ENCODE measurements around the gene BBS12.

BBS12 gene

DNA sequence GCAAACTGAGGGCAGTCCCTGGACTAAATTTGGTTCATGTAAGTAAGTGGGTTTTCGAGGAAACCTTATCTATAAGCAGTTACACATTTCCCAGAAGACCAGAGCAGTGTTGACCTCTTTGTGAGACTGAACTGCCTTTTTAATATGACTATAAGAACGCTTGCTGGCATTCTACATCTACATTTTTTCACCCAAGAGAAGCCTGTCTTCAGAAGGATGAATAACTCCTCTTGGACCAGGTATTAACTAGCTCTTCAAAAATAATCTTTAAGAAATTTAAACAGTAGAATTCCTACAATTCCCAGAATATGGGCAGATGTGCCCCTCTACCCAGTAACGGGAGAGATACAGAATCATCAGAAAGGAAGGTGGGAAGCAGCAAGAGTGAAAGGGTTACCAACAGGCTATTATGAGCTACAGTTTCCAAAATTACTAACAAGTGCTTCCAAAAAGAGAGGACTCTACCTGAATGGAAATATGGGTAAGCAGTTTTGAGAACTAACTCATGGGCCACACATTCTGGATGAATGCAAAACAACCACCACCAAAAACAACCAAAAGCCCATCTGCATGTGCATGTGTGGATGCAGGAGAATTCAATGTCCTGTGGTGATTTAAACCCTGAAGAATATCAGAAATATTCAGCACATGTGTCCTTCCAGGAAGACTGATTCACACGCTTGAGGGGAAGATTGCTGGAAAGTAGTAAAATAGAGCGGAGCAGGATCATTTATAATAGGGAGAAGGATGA lies 17.4 kb downstream of the BBS12 start:
- TF ChIP-seq, protein P1, sequence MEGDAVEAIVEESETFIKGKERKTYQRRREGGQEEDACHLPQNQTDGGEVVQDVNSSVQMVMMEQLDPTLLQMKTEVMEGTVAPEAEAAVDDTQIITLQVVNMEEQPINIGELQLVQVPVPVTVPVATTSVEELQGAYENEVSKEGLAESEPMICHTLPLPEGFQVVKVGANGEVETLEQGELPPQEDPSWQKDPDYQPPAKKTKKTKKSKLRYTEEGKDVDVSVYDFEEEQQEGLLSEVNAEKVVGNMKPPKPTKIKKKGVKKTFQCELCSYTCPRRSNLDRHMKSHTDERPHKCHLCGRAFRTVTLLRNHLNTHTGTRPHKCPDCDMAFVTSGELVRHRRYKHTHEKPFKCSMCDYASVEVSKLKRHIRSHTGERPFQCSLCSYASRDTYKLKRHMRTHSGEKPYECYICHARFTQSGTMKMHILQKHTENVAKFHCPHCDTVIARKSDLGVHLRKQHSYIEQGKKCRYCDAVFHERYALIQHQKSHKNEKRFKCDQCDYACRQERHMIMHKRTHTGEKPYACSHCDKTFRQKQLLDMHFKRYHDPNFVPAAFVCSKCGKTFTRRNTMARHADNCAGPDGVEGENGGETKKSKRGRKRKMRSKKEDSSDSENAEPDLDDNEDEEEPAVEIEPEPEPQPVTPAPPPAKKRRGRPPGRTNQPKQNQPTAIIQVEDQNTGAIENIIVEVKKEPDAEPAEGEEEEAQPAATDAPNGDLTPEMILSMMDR (conservative IDR thresholded peaks at IDR 0.05; ENCODE audit: low read length) = no peak

DNA sequence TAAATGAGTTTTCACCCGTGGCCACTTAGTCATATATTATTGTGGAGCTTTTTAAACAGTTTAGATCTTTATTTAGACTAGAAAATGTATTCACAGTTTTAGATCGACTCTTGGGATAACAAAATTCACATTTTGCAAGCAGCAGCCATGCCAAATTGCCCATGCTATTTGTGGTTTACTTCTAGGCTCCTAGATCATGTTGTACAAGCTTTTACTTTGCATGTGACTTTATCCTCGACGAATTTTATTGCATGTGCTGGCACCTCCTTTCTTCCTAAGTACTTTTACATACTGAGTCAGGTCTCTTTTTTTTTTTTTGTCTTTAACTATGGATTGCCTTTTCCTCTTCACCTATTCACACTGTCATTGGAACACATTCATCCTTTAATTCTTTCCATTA lies 23.2 kb downstream of the BBS12 start:
- TF ChIP-seq, protein P1 (conservative IDR thresholded peaks at IDR 0.05; ENCODE audit: low read length) = no peak
- H3K4me3 ChIP-seq (ENCODE audit: low read length) = no peak overlapping the region
- DNase-seq (ENCODE audit: low read depth) = peak; percentile 47

More for the DNA sequence above, 17.4 kb downstream of the BBS12 start:
- DNase-seq (ENCODE audit: low read depth) = no peak
- no peak overlapping the region for H3K4me3 ChIP-seq (ENCODE audit: low read length)

DNA sequence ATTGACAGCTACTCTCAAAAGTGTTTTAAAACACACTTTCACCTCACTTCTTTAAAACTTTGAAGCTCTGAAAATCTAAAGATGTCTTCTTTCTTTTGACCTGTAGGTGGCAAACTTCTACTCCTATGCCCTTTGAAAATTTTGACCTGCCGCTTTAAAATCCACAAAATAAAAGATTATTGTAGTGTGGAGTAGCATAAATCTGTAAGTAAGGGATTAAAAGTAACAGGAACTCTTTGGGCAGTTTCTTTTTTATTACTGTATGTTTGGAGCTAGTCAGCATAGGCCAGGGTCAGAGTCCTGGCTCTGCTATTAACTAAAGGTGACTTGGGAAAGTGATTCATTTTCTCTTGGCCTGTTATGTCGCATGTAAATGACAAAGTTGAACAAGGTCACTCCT lies 25.5 kb downstream of the BBS12 start:
- TF ChIP-seq, protein P1 (conservative IDR thresholded peaks at IDR 0.05; ENCODE audit: low read length) = peak; percentile 78
- DNase-seq (ENCODE audit: low read depth) = peak; percentile 58
- H3K4me3 ChIP-seq (ENCODE audit: low read length) = no peak overlapping the region

DNA sequence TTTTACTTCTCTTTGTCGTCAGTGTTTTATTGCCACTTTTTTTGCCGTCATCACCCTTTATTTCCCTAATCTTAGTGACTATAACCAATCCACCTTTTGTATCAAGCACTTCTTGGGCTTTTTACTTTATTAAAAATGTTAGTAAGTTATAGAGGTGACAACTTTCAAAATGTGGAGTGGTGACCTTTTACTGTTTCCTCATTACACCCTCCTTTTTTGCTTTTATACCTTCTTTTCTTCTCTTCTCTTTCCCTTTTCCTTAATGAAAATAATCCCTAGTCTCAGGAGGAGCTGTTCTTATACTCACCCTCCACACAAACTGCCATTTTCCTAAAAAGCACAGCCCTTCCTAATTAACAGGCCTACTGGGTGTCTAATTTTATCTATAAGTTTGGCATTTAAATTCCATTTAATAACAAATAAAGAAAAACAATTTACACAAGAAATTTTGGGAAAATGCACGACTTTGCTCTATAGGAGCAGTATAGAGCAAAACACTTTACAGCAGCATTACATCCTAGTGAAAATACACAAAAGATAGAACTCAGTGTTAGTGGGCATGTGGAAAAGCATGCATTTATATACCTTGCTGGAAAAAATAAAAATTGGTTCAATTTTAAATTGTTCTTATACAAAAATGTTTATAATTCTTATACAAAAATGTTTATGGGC lies 27.3 kb downstream of the BBS12 start:
- no peak for DNase-seq (ENCODE audit: low read depth)
- TF ChIP-seq, protein P1 (conservative IDR thresholded peaks at IDR 0.05; ENCODE audit: low read length) = peak; percentile 56
- no peak overlapping the region for H3K4me3 ChIP-seq (ENCODE audit: low read length)

DNA sequence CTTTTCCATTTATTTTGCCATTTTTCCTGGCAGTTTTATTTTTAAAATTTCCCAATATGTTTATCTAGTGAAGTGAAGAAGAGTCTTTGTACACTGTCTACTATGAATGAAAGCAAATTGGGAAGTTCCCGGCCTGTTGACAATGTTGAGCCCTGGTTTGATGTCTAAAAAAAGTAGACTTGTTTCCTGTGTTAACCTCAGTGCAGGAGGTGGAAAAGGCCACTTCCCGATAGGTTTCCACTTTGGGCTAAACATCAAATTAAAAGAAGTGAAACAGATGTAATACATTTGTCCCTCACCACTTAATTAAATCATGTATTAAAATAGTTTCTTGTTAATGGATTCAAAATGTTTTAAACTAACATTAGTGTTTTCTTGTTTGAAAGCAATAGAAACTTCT lies 30.0 kb downstream of the BBS12 start:
- DNase-seq (ENCODE audit: low read depth) = no peak
- TF ChIP-seq, protein P1 (conservative IDR thresholded peaks at IDR 0.05; ENCODE audit: low read length) = no peak
- no peak overlapping the region for H3K4me3 ChIP-seq (ENCODE audit: low read length)

DNA sequence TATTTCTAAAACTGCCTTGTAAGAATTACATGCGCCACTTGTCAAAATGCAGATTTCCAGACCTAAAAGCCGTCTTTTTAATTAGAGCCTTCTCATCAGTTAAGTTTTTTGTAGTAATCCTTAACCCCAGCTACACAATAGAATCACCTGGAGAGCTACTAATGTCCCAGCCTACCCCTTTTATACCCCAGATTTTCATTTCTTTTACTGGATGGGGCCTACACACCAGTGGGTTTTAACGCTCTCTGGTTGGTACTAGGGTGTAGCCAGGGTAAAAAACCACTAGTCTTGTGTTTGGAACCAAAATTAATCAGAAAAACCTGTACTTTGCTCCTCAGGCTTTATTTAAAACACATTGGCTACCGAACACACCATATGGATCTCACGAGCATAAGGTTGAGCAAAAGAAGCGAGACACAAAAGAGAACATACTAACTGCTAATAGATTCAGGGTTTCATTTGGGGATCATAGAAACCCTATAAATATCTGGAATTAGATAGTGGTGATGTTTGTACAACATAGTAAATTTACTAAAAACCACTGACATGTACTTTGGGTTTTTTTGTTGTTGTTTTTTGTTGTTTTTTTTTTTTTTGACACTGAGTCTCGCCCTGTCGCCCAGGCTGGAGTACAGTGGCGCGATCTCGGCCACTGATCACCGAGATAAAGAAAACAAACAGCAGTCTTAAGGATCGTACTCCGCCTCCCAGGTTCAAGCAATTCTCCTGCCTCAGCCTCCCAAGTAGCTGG lies 30.6 kb downstream of the BBS12 start:
- DNase-seq (ENCODE audit: low read depth) = peak; percentile 41
- TF ChIP-seq, protein P1 (conservative IDR thresholded peaks at IDR 0.05; ENCODE audit: low read length) = no peak
- no peak overlapping the region for H3K4me3 ChIP-seq (ENCODE audit: low read length)

Measured in AG10803 (cell line).